IPS-NIHi11 (cell line): ENCODE measurements around the gene ARHGEF17.

ENCODE experiments used
- DNase-seq: peaks from one replicate; pipeline ENCODE4 v3.0.0; 2012; ENCODE audit warnings: mixed read lengths, low spot score

ARHGEF17 gene

DNA sequence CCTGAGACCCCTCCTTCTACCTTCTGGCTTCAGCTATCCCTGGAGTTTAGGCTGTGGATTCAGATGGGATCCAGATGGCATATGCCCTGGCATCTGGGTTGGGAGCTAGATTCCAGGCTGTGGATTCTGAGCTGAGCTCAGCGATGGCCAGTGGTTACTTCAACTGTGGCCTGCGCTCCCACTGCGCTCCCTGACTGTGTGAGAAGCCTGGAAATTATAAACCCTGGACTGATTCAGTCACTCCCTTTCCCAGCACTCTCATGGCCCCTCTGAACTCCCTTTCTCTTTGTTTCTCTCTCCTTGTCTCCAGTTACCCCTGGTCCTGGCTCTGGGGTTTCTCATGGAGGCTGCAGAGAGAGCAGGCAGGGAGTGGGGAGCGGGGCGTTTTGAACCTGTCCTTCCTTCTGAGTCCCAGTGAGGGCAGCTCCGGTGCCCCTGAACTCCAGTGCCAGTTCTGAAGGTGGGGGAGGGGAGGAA, 4.8 kb downstream of the ARHGEF17 start:
- no peak for DNase-seq

DNA sequence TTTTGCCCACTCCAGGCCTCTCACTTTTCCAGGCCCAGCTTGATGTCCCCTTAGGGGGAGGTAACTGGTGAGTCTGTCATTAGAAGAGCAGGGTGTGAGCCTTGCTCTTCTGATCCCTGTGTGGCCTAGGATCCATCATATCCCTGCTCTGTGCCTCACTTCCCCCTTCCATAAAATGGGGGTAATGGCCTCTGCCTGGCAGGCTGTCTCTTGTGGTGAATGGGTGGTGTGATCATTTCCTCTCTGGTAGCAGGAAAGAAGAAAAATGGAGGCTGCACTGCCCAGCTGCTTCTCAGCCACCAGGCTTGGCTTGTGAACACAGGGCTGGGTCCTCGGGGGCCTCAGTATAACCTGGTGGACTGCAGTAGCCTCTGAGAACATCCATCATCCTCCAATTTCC, 5.6 kb downstream of the ARHGEF17 start:
- DNase-seq = no peak

DNA sequence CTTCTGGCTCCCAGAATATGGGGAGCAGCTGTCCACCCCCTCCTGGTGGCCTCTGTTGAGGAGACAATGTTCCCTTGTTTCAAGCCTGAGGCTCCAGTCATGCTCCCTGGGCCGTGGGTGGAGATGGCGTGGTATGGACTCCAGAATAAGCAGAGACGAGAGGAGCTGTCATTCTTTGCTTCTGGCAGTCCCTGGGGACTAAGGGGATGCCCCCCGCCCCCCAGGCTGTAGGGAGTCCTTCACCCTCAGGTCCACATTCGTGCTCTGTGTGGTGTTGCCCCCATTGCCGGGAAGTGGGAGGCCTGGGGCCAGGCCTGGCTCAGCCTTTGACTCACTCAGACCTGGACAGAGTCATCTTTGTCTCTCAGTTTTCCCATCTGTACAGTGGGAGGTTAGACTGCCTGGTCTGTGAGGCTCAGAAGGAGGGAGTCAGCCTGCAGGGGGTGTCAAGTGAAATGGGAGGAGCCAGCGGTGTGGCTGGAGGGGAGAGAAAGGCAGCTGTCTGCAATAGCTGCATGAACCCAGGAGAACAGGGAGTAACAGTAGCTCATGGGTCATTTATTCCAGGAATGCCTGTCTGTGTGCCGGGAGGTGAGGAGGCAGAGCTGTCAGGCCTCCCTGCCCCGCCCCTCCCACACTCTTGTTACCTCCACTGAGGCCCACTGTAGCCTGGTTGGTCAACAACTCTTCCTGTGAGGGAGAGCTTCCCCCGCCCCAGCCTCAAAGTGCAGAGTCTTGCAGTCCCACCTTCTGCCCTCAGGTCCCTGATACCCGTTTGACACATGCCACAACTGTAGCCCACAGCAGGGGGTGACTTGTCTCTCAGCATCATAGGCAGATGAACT, 6.3 kb downstream of the ARHGEF17 start:
- peak; percentile 61 for DNase-seq

DNA sequence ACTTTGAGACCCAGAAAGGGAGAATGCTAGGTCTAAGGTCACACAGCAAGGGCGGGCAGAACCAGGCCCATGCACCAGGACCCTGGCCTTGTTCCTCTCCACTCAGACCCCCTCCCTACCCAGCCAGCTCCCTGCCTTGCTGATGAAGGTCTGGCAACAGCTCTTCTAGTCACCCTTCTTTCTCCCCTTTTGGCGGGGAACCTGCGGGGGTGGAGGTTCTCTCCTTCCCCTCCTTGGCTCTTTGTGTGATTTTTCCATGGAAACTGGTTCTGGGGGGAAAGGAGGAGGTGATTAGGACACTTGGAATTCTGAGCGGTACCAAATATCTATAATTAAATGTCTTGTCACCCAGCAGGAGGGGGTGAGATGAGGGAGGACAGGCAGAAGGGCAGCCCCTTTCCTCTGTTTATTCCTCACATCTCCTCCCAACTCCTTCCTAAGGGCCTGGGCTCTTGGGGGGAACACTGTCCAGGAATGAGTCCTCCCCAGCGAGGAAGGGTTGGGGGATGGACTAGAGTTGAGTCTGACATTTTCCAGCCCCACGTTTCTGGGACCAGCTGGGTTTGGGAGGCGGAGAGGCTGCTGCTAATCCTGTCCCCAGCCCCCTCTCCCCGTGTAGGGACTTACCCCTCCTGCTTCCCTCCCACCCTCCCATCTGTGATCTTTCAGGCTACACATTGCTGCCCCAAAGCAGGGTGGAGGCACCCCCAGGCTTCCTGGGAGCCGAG, 7.4 kb downstream of the ARHGEF17 start:
- DNase-seq = no peak

DNA sequence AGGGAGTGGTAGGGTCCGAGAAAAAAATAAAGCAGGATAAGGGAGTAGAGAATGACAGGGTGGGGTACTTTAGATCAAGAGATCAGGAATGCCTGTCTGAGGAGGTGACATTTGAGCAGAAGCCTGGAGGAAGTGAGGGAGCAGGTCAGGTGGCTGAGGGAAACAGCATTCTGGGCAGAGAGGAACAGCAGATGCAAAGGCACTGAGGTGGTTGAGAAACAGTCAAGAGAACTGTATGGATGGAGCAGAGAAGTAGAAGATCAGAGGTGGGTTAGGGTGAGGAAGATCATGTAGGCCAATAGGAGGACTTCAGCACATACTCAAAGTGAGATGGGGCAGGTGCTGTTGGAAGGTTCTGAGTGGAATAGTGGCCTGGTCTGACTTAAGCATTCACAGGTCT, 8.3 kb downstream of the ARHGEF17 start:
- DNase-seq = no peak

DNA sequence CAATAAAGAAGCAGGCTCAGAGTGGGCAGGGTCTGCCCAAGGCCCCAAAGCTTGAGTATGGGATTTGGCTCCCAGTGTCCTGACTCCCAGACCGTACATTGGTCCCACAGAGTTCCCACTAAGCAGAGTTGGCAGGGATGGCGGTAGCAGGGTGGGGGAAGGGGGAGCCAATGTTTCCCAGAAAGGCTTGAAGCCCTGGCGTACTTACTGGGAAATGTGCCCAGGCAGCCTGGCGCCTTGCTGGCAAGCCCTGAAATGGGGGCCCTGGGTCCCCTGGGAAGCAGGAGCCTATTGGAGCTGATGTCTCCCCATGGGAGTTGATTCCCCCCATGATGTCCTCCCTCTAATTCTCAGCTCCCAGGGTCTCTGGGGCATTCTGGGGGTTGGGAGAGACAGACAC, 9.3 kb downstream of the ARHGEF17 start:
- DNase-seq = no peak

DNA sequence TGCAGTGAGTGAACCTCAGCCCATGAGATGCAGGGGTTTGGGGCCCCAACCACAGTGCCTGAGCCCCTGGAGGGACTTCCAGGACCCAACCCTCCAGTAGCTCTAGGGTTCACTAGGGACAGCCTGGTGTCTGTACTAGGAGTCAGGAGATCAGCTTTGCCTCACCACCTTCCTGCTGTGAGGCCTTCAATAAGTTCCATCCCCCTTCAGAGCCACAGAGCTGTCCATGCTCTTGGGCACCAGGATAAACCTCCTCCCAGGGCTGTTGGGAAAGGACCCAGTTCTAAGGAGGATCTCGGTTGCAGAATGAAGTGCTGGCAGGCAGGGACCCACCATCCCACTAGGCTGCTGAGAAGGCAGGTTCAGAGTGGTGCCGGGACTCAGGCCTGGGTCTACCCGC, 9.7 kb downstream of the ARHGEF17 start:
- DNase-seq = no peak

DNA sequence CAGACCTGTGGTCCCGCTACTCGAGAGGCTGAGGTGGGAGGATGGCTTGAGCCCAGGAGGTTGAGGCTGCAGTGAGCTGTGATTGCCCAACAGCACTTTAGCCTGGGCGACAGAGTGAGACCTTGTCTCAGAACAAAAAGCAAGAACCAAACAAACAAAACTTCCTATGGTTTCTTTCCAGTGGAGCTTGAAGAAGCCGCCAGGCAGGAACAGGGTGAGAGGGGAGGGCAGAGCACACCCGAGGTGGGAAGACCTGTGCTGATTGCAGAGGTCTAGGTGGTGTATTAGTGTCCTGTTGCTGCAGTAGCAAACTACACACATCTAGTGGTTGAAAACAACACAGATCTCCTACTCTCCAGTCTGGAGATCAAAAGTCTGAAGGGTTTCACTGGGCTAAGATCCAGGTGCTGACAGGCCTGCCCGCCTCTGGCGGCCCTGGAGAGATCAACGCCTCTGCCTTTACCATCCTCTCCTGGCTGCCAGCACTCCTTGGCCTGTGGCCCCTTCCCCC, 10.5 kb downstream of the ARHGEF17 start:
- no peak for DNase-seq

DNA sequence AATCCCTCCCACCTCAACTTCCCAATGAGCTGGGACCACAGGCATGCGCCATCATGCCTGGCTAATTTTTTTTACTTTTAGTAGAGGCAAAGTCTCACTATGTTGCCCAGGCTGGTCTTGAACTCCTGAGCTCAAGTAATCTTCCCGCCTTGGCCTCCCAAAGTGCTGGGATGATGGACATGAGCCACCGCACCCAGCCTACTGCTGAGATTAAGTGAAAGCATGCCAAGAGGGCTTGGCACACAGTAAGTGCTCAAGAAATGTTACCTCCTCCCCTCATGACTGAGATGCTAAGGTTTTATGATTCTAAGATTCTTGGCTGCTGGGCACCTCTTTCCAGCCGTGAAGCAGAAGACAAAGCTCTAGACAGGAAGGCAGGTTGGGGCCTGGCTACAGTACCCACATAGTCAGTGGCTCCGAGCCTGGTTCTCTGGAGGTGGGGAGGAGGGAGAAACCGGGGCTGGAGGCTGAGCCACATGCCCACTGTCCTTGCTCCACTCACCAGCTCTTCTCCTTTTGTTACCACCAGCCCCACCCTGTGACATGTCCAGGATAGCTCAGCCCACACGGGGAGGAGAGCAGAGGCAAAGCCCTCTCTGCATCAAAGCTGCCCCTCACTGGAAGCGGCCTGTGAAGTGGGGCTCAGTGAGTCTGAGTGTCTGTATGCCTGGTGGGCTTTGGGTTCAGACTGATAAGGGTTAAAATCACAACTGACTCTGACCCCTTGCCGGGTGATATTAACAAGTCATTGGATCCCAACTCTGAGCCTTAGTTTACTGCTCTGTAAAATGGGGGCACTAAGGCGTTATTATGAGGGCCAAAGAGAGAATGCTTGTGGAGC, 12.9 kb downstream of the ARHGEF17 start:
- DNase-seq = no peak

DNA sequence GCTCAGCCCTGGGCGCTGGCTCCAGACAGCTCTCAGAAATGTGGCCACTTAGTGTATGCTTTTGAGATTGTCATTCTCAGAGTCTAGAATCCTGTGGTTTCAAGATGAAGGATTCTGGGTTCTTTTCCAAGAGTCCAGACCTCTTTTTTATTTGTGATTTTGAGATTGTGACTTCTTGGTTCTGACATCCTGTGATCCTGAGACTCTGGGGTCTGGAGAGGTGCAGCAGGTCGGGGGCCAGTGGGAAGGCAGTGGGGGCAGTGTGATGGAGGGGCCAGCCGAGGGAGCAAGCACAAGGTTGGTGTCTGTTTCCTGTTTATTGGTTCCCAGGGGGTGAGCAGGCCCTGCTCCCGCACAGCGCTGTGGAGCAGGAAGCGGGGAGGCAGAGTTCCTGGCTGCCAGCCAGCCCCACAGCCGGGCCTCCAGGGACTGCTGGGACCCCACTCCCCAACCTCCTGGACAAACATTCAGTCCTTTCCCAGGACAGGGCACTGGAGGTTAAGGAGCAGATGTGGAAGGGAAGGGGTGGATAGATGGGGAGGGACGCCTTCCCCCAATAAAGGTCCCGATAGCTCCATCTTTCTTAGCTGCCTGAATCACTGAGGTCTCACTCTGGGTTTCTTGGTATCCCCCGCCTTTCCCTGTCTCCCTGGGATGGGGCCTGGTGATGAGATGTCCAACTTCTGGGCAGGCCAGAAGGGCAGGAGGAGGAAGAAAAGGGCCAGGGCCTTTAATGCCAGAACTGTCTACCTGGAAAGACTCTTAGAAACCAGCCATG, 13.7 kb downstream of the ARHGEF17 start:
- DNase-seq = no peak

DNA sequence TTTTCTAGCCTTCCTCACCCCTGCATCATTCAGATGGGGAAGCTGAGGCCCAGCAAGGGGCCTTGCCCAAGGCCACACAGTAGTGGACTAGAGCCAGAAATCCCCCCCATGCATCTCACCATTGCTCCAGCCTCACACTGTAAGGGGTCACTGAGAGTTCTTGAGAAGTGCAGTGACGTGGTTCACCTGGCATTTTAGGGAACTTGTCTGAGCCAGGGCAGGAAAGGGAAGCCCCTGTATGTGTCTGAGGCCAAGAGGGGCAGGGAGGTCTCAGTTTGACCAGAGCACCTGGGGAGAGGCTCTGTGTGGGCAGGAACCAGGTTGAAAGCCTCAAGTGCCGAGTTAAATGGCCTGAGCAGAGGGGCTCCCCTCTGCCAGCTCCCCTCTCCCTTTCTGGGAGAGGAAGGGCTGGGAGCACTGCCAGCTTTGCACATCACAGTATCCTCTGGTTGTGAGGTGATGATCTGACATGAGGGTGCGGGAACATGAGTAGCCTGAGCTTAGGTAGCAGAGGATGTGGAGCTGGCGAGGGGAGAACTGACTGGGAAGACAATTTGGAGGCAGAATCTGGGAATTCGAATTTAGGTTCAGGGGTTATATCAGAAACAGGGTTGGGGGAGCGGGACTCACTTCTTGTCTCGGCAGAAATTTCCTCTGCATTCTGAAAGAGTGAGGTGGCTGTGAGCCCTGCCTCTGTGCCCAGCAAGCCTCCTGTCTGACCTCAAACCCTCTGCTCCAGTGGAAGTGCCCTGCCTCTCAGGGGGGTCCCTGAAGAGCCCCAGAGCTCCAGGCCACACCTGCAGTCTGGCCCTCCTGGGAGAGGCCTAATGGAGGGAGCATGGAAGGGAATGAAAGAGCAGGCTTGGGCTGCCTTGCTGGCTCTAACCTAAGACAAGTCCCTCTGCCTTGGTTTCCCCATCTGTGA, 14.6 kb downstream of the ARHGEF17 start:
- no peak for DNase-seq

DNA sequence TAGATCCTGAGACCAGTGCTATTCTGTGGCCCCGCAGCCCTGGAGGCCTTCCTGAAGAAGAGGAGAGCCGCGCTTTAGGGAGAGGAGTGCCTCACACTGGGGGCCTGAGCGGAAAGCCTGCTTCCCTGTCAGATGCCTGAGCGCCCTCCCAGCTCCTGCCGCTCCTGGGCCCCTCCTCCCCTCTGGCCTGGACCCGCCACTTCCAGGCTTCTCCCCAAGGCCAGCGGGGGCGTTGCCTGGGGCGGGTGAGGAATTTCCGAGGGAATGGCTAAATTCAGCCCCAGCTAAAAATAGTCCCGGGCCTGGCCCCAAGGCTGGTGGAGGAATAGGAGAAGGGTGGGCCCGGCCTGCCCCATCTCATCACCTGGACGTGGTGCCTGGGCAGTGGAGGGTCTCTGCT, 15.4 kb downstream of the ARHGEF17 start:
- peak; percentile 86 for DNase-seq

DNA sequence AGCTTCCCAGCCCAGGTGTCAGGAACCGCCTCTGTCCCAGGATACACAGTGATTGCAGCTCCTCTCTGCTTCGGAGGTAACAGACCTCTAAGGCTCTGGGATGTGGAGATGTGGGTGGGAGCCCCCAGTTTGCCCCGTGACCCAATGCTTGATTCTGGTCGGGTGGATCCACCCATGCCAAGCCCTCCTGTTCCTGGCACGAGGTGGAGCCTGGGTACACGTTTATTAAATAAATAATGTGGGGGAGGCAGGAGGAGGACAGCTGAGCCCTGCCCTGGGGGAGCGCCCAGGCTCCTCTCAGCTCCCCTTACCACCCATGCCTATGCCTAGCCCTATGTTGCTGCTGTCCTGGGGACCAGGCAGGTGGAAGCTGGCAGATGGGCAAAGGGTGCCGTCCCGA, 16.0 kb downstream of the ARHGEF17 start:
- no peak for DNase-seq

DNA sequence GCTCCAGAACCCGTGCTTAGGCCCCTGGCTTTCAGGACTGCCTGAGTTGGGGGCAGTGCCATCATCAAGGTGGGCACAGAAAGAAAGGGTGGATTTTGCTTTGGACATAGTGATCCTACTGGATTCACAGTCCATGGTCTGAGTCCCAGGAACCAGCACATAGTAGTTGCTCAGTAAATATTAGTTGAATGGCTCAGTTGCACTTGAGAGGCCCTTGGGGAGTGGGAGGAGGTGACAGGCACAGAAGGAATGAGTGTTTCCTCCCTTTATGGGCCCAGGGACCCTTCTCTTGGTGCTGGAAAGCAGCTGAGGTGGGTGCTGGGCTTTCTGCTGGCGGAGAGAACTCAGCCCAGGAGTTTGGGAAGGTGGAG, 16.6 kb downstream of the ARHGEF17 start:
- DNase-seq = no peak

DNA sequence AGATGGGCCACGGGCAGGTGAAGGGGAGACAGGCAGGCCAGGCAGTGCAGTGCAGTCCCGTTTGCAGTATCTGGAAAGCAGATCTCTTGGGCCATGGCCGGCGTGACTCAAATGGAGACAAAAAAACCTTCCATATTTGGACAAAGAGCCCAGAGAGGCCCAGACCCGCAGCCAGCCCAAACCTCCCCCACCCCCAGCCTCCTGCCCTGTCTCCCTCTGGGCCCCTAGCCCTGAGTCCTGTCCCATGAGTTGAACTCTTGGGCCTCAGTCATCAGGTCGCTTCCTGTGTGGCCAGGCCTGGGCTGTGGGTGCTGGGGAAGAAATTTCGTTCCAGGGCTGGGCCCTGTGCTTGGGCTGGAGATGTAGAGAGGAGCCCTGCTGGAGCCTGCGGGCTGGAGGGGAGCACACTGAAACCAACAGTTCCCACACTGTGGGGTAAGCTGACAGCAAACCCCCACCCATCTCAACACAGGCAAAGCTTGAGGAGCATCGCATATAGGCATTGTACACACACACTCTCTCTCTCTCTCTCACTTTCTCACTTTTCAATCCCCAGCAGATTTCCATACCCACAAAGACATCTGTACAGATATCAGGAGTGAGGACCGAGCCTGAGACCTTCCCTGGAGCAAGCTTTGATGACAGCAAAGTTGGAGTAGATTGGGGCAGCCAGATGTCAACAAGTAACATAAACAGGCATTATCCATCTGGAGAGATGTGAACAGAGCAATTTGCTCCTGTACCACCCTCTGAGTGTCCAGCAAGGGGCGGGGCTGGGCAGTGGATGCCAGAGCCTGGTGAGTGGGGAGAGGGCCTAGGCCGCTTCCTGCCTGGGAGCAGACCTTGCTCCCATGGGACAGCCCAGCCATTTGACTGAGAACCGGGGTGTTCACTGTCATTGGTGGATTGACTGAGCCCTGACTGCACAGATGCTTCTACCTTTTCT, 17.2 kb downstream of the ARHGEF17 start:
- no peak for DNase-seq

DNA sequence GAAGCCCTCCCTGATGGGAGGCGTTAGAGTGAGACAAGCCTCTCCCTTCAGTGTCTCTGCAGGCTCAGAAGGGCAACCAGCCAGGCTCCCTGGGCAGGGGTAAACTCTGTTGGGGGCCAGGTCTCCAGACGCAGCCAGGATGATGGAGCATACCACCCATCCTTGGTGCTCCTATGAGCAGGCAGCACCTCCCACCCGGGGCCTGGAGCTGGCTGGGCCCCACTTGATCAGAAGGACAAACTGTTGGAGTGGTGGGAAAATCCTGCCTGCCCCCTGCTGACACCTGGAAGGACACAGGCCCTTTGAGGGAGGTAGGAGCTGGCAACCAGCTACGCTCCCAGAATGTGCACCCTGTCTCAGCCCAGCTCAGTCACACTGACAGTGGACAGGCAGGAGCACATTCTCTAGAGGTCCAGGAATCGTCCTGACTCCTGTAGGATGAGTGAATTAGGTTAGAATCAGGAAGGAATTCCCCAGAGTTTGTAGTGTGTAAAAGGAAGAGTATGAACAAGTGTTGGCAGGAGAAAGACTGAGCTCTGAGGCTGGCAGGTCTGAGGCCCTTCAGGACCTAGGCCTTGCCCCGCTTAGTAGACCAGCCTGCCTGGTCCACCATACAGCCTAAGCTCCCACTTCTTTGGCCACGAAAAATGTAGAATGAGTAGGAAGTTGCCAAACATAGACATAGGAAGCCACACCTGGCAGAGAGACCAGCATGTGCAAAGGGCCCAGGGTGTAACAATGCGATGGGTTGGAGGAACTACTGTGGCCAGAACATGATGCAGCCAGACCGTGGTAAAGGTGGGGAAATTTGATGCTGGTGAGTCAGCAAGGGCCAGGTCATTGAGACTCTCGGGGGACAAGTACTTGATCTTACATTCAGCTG, 19.1 kb downstream of the ARHGEF17 start:
- DNase-seq = no peak

DNA sequence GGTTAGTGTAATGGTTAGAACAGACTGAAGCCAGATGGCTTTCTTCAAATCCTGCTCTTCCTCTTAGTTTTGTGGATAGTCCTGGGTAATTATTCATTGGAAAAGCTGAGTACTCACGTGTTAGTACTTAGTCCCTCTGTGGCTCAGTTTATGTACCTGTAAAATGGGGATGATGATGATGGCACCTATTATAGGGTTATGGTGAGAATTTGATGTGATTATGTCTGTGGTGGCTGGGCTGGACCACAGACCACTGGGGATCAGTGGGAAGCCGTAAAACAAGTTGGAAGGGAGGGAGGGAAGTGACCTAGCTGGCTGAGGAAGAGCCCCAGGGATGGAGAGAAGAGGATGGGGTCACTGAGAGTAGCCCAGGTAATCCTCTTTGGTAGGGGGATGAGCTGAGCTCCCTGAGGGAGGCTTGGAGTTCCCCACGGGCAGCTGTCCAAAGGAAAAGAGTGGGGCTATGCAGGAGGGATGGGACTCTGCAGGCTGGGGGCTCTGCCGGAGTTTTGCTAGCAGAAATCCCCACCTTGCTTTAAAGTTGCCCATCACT, 19.8 kb downstream of the ARHGEF17 start:
- no peak for DNase-seq

DNA sequence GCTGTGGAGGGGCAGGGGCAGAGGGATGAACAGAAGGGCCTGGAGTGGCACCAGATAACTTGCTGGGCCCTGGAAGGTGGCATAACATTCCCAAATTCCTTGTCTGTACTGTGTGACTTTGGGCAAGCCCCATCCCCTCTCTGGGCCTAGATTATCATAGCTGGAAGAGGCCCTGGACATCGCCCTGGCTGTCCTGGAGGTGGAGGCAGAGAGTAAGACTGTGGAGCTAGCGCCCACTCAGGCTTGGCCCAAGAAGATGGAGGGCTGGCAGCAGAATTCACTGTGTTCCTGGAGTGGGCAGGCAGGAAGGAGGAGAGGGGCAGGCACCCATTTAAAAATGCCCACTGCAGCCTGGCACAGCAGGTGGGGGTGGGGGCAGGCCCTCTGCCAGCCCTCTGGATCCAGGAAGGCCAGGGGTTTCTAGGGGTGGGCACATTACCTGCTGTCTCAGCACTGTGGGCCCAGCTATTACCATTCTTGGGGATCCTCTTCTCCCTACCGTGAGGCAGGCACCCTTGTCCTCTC, 22.6 kb downstream of the ARHGEF17 start:
- peak; percentile 53 for DNase-seq
